CD4-positive, alpha-beta T cell treated with Interleukin-15 for 1 hour (primary cell): ENCODE measurements around the gene CRABP2.

ENCODE experiments used
- DNase-seq: peaks from one replicate; pipeline ENCODE4 v3.0.0-alpha.2; 2020

The CRABP2 gene

GRCh38 chr1:156705321-156705917, at the start of gene CRABP2:
CRABP2 (minus strand) TSS chr1:156705583; CDS start chr1:156705446, 137 bp downstream.
- DNase-seq = peak; percentile 40

GRCh38 chr1:156754219-156754618, 48.8 kb upstream of the CRABP2 start:
- no peak for DNase-seq

- no peak for DNase-seq
These were observed 47.6 kb upstream of the CRABP2 start for GRCh38 chr1:156752843-156753482.

GRCh38 chr1:156751757-156752481, 46.5 kb upstream of the CRABP2 start:
- DNase-seq = peak; percentile 96

- no peak for DNase-seq
These were observed 46.0 kb upstream of the CRABP2 start, which contains the start of gene HDGF for GRCh38 chr1:156751451-156751756. HDGF (minus strand) TSS chr1:156751675; CDS start chr1:156751429, 246 bp downstream.

GRCh38 chr1:156750711-156751450, 45.5 kb upstream of the CRABP2 start:
- peak; percentile 32 for DNase-seq

GRCh38 chr1:156750191-156750672, 44.8 kb upstream of the CRABP2 start:
- peak; percentile 41 for DNase-seq

GRCh38 chr1:156749419-156750118, 44.2 kb upstream of the CRABP2 start:
- no peak for DNase-seq

GRCh38 chr1:156748670-156749418, 43.5 kb upstream of the CRABP2 start:
- DNase-seq = peak; percentile 47

GRCh38 chr1:156747742-156748669, 42.6 kb upstream of the CRABP2 start:
- peak; percentile 25 for DNase-seq

GRCh38 chr1:156746728-156747631, 41.6 kb upstream of the CRABP2 start:
- DNase-seq = peak; percentile 87

- DNase-seq = no peak
These were observed 41.0 kb upstream of the CRABP2 start for GRCh38 chr1:156746406-156746727.

GRCh38 chr1:156745881-156746280, 40.5 kb upstream of the CRABP2 start:
- DNase-seq = no peak

- DNase-seq = no peak
These were observed 39.5 kb upstream of the CRABP2 start for GRCh38 chr1:156744786-156745419.

- no peak for DNase-seq
These were observed 39.0 kb upstream of the CRABP2 start for GRCh38 chr1:156744344-156744743.

- DNase-seq = no peak
These were observed 38.3 kb upstream of the CRABP2 start for GRCh38 chr1:156743367-156744302.

GRCh38 chr1:156742801-156743200, 37.4 kb upstream of the CRABP2 start:
- no peak for DNase-seq

- no peak for DNase-seq
These were observed 36.6 kb upstream of the CRABP2 start for GRCh38 chr1:156742017-156742416.
